ENCODE measurements around the gene CACNA2D3. TPM values are rescaled to one million over a fixed set of nuclear protein-coding genes. Genes with fewer than 3 reads are reported as not detected.

Gene CACNA2D3
- not detected in 2 replicates for total RNA-seq

DNA sequence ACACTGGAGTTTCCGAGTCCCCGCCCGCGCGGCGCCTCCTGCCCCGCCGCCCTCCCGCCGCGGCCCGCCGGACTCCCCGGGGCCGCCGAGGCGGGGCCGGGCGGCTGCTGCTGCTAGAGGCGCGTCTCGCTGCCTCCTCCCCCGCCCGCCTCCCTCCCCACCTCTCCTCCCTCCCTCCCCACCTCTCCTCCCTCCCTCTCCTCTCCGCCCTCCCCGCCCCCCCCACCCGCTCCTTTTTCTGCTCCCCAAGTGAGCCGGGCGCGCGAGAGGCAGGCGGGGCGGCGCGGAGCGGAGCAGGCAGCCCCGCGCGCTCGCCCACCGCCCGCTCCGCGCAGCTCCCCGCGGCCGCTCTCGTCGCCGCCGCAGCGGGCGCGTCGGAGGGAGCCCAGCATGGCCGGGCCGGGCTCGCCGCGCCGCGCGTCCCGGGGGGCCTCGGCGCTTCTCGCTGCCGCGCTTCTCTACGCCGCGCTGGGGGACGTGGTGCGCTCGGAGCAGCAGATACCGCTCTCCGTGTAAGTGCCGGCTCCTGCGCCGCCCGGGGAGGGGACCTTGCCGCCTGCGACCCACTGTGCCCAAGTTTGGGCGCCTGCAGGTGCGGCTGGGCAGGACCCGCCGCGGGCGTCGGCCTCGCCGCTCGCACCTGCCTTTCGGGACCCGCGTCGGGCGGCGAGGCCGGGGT lies at the start of gene CACNA2D3:
Gene CACNA2D3 (plus strand): TSS at position 229 of the 679 bp plus-strand sequence.

DNA sequence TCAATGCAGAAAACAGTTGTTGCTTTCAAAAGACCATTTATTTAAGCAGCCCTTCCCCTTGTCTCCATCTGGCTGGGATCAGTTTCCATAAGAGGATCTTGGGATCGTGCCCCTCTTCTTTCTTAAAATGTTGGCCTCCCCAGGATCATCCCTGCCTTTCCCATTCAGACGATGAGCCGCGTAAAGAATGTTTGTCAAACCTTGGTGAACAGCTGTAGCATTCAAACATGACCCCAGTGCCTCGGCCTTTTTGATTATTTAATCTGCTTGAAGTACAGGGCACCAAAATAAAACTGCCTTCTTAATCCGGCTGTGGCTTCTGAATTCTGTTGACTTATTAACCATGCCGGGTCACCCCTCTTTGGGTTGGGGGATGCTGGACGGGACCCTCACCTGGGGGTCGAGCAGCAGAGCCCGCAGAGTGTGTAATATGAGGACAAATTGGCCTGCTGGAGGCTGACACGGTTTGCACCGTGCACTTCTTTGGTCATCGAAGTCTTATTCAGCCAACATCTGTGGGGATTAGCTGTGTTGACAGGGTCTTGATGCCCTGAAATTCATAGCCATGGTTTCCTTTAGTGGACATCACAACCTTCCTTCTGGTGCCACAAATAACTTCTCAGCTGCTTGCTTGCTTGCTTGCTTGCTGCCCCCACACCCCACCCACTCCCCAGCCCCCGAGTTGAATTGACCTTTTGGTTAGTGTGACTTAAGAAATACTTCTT lies 805.9 kb downstream of the CACNA2D3 start, which contains the start of gene LRTM1:
Gene LRTM1 (minus strand): TSS at position 14 of the 725 bp plus-strand sequence. CDS start 148 bp downstream, outside the sequence.

Other genes starting within 250 kb of the CACNA2D3 start
- 25.3 and 28.9 TPM in 2 replicates for gene ACTR8, start 240.4 kb upstream of the CACNA2D3 start, total RNA-seq
- gene SELENOK, start 230.7 kb upstream of the CACNA2D3 start, total RNA-seq: 27.9 and 43.5 TPM in 2 replicates